Ovary (tissue), 9 donors: Measurements from ENCODE around the gene KCNMB2. TPM values are rescaled to one million over a fixed set of nuclear protein-coding genes. Genes with fewer than 3 reads are reported as not detected.

Source experiments
- DNase-seq, 5 donors: peaks; one replicate each; pipeline ENCODE4 v3.0.0-alpha.2; 2019 to 2020
- H3K27ac ChIP-seq, 2 donors: fragments of 200-600 bp; one replicate each; pipeline versions ENCODE4 v1.5.1 to v1.8.0; 2019 to 2022
- H3K27me3 ChIP-seq: fragments of 200-600 bp; one replicate; pipeline ENCODE4 v1.8.0; 2022
- H3K36me3 ChIP-seq: fragments of 200-600 bp; sonication (generic); one replicate; pipeline ENCODE4 v1.5.1; 2019
- H3K4me1 ChIP-seq: one replicate; pipeline ENCODE4 v1.8.1; 2013; ENCODE audit warnings: mild to moderate bottlenecking, moderate library complexity; ENCODE audit not compliant: insufficient read depth
- H3K4me3 ChIP-seq: fragments of 200-600 bp; sonication (generic); one replicate; pipeline ENCODE4 v1.5.1; 2017
- H3K9me3 ChIP-seq, 2 donors: fragments of 200-600 bp in 1 of 2; sonication (generic) in 1 of 2; one replicate each; pipeline versions ENCODE4 v1.5.1 to v1.8.1; 2013 to 2019; ENCODE audit warnings: mild to moderate bottlenecking in 1 of 2, moderate library complexity in 1 of 2
- EP300 ChIP-seq: sonication (generic); formaldehyde crosslinking; IDR thresholded peaks from one replicate; pipeline ENCODE4 v1.6.1; 2017; ENCODE audit warnings: antibody characterized with exemption
- POLR2A ChIP-seq: fragments of 450-650 bp; IDR thresholded peaks from one replicate; pipeline ENCODE4 v1.6.1; 2017; ENCODE audit warnings: antibody characterized with exemption, mild to moderate bottlenecking, moderate library complexity
- WGBS, 3 donors: extraction: QIAGEN DNeasy Blood & Tissue Kit in 1 of 3; methylation state at CpG; one replicate each; pipeline versions ENCODE4 v1.1.5 to v1.1.7; 2013 to 2017; 5-methylcytosine and 5-hydroxymethylcytosine counted together
- intact Hi-C, 4 donors: fragments of 100-400 bp; cut with DNase I; formaldehyde crosslinking; loops; one replicate each; pipeline versions ENCODE4 v1.11.0 to v1.15.1; 2022 to 2023
- polyA plus RNA-seq, 2 donors: library from polyadenylated mRNA; stranded (reverse); fragments of 200-250 nt in 1 of 2; fragments of 350-450 nt in 1 of 2; fragmentation: Illumina TruSeq in 1 of 2; extraction: RNeasy Lipid Tissue Mini Kit (QIAGEN cat#74804) in 1 of 2; gene quantifications; one replicate each; pipeline ENCODE4 v1.2.3, GENCODE V29; 2013 to 2014
- total RNA-seq, 7 donors: library from RNA; depleted of rRNA in 2 of 7; stranded (reverse); fragments of >200 nt in 2 of 7; fragmentation: NEBNext Ultra II Directional in 3 of 7; extraction: Animal tissue kit (Norgen Biotek cat#: 25700) in 3 of 7; gene quantifications; one replicate each; pipeline versions ENCODE4 v1.1.0 to v1.2.4, GENCODE V29; 2016 to 2023
- TF ChIP-seq, protein P1 (sequence below), 3 donors: fragments of 450-650 bp in 2 of 3; fragments of 200-600 bp in 1 of 3; IDR thresholded peaks; one replicate each; pipeline versions ENCODE4 v1.5.1 to v1.8.0; 2016 to 2022; ENCODE audit warnings: antibody characterized with exemption in 3 of 3, mild to moderate bottlenecking in 1 of 3
- donor health status: DM: no; HTN: no; CAD: no; lungs with moderate emphysema.
- donor health status: DM: no; HTN: no; CAD: no.
- donor health status: Bipolar disorder and iron deficiency.
- donor health status: DM: yes; HTN: yes; CAD: no.
- donor health status: DM: no; HTN: no; CAD: no.
- donor health status: DM: yes; HTN: yes; CAD: no.

The KCNMB2 gene
- total and polyA plus RNA-seq, 9 donors, result 5.7 to 11.6 (median 7.5) TPM

DNA sequence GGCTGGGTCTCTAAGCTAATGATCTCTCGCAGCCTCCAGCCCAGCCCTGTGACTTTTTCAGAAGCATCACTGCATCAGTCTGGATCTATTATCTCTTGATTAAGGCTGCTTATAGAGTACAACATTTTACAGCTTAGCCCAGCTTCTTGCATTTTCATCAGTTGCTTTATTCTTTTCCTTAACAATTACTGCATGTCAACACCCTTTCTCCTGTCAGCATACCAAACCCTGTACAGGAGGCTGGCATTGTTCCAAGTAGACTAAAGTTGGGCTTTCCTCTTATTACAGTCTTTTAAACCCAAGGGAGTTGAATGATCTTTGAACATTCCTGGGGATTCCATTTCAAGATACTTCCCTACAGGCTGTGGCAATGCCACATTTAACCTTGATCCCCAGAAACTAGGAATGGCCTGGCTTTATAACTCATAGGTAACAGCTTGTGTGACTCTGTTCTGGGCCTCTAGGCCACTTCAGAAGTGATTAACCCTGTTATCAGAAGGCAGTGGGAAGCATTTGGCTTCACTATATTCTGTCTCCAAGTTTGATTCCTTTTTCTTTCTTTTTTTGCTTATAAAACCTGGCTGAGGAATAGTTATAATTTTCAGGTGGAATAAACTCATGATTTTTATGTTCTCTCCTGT, 182.9 kb downstream of the KCNMB2 start:
- TF ChIP-seq, protein P1, sequence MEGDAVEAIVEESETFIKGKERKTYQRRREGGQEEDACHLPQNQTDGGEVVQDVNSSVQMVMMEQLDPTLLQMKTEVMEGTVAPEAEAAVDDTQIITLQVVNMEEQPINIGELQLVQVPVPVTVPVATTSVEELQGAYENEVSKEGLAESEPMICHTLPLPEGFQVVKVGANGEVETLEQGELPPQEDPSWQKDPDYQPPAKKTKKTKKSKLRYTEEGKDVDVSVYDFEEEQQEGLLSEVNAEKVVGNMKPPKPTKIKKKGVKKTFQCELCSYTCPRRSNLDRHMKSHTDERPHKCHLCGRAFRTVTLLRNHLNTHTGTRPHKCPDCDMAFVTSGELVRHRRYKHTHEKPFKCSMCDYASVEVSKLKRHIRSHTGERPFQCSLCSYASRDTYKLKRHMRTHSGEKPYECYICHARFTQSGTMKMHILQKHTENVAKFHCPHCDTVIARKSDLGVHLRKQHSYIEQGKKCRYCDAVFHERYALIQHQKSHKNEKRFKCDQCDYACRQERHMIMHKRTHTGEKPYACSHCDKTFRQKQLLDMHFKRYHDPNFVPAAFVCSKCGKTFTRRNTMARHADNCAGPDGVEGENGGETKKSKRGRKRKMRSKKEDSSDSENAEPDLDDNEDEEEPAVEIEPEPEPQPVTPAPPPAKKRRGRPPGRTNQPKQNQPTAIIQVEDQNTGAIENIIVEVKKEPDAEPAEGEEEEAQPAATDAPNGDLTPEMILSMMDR (IDR thresholded peaks at IDR 0.05), result no peak
- TF ChIP-seq POLR2A (no peak), EP300 (no peak)
- H3K27ac ChIP-seq, result no peak overlapping the region
- no peaks in the 10 kb centered on the region for H3K4me1 ChIP-seq
- no peak overlapping the region for H3K4me3 ChIP-seq
- H3K36me3 ChIP-seq, result no peaks in the 10 kb centered on the region
- DNase-seq, result no peak
- no peaks in the 10 kb centered on the region for H3K9me3 ChIP-seq
- intact Hi-C loops, result no loop called here
- WGBS, 3 donors, result 95 to 100% (median 95%) methylated on average over 1 of the region's 1 CpG
- no peaks in the 10 kb centered on the region for H3K27me3 ChIP-seq

GRCh38 chr3:178732824-178733223, 196.6 kb downstream of the KCNMB2 start:
- Histone ChIP-seq H3K36me3 (no peaks in the 10 kb centered on the region), H3K4me3 (no peak overlapping the region), H3K4me1 (no peaks in the 10 kb centered on the region), H3K27ac (no peak overlapping the region), H3K9me3 (no peaks in the 10 kb centered on the region), H3K27me3 (no peaks in the 10 kb centered on the region)
- TF ChIP-seq, protein P1 (IDR thresholded peaks at IDR 0.05), result no peak
- TF ChIP-seq POLR2A (no peak), EP300 (no peak)
- WGBS, 3 donors, result 89 to 92% (median 91%) methylated on average over 4 of the region's 4 CpGs
- no peak for DNase-seq
- intact Hi-C loops, result no loop called here

DNA sequence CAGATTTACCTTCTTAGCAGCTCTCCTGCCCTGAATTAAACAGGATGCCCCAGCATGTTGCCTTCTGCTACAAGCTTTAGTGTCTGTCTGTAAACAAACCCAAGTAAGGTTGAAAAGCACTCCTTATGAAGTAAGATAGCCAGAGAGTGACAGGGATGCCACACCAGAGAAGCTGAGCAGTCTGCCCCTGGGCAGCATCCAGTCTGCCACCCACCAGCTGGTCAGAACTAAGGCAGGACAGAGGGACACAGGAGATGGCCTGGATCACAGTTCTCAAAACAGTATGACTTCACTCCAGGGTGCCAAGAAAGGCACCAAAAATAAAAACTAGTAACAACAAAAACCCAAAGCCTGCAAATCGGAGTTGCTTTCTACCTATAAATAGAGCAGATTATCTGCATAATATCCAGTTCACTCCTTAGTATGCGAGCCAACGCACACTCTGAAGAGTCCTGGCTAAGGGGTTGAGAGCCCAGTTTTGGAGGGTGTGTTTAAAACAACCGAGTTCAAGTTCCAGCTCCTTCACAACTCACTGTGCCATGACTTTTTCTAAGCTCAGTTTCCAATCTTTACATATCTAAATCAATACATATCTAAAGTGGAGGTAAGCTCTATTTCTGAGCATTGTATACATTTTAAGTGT, 198.9 kb downstream of the KCNMB2 start:
- Histone ChIP-seq H3K27ac (no peak overlapping the region), H3K4me3 (no peak overlapping the region), H3K9me3 (no peaks in the 10 kb centered on the region), H3K36me3 (no peaks in the 10 kb centered on the region), H3K27me3 (no peaks in the 10 kb centered on the region), H3K4me1 (no peaks in the 10 kb centered on the region)
- WGBS, 3 donors, result 52 to 65% (median 60%) methylated on average over 4 of the region's 4 CpGs
- intact Hi-C loops, result no loop called here
- DNase-seq, result no peak
- TF ChIP-seq EP300 (no peak), POLR2A (no peak)
- TF ChIP-seq, protein P1 (IDR thresholded peaks at IDR 0.05), result no peak

- DNase-seq, result no peak
- WGBS, 3 donors, result 74 to 81% (median 79%) methylated on average over 3 of the region's 3 CpGs
- Histone ChIP-seq H3K27ac (no peak overlapping the region), H3K4me1 (no peaks in the 10 kb centered on the region), H3K9me3 (no peaks in the 10 kb centered on the region), H3K4me3 (no peak overlapping the region), H3K36me3 (no peaks in the 10 kb centered on the region), H3K27me3 (no peaks in the 10 kb centered on the region)
- intact Hi-C loops, result no loop called here
- TF ChIP-seq, protein P1 (IDR thresholded peaks at IDR 0.05), result no peak
- TF ChIP-seq POLR2A (no peak), EP300 (no peak)
Measured at GRCh38 chr3:178736300-178736699, 200.1 kb downstream of the KCNMB2 start.
